Immature natural killer cell (primary cell): ENCODE results near the gene PIERCE2. TPM values are rescaled to one million over a fixed set of nuclear protein-coding genes. Genes with fewer than 3 reads are reported as not detected.
A peak's percentile ranks its signal among the peaks of the same experiment; 100 is the strongest.

Source experiments
- DNase-seq, 3 donors: peaks; one replicate each; pipeline ENCODE4 v3.0.0; 2022; ENCODE audit warnings: mixed read lengths in 1 of 3
- H3K27ac Mint-ChIP-seq, 6 donors: one replicate each; pipeline ENCODE4 v1.8.0; 2020; ENCODE audit warnings: mixed read lengths in 6 of 6, mild to moderate bottlenecking in 5 of 6, inconsistent platforms in 4 of 6, moderate library complexity in 3 of 6
- H3K27me3 Mint-ChIP-seq, 3 donors: one replicate each; pipeline ENCODE4 v1.8.0; 2020 to 2021; ENCODE audit warnings: low read depth in 3 of 3, mild to moderate bottlenecking in 3 of 3, mixed read lengths in 3 of 3, moderate library complexity in 3 of 3, inconsistent platforms in 1 of 3
- H3K36me3 Mint-ChIP-seq, 3 donors: one replicate each; pipeline ENCODE4 v1.8.0; 2020; ENCODE audit warnings: mixed read lengths in 3 of 3, inconsistent platforms in 2 of 3, mild to moderate bottlenecking in 2 of 3
- H3K4me1 Mint-ChIP-seq, 2 donors: one replicate each; pipeline ENCODE4 v1.8.0; 2020; ENCODE audit warnings: inconsistent platforms in 2 of 2, mild to moderate bottlenecking in 2 of 2, mixed read lengths in 2 of 2, moderate library complexity in 1 of 2
- H3K4me3 Mint-ChIP-seq, 5 donors: one replicate each; pipeline ENCODE4 v1.8.0; 2020; ENCODE audit warnings: mild to moderate bottlenecking in 5 of 5, mixed read lengths in 5 of 5, inconsistent platforms in 3 of 5, moderate library complexity in 3 of 5
- H3K9me3 Mint-ChIP-seq, 6 donors: one replicate each; pipeline ENCODE4 v1.8.0; 2020; ENCODE audit warnings: mild to moderate bottlenecking in 6 of 6, mixed read lengths in 6 of 6, inconsistent platforms in 4 of 6, moderate library complexity in 3 of 6
- polyA plus RNA-seq, 3 donors: library from polyadenylated mRNA; unstranded; fragments of 300-500 nt; fragmentation: Illumina TruSeq; gene quantifications; one replicate each; pipeline ENCODE4 v1.2.3, GENCODE V29; 2021

The PIERCE2 gene
- polyA plus RNA-seq: 1 to 10 TPM in 1 of 3 donors, not detected in 2; 1.0 TPM

GRCh38 chr15:55408012-55408928 lies at the start of gene PIERCE2, which contains the start of gene CCPG1:
TSS of gene PIERCE2 (plus strand) at chr15:55408495. CDS start at chr15:55408769, 274 bp downstream.
TSS of gene CCPG1 (minus strand) at chr15:55408359. CDS start at chr15:55389424, 18,935 bp downstream.
- peaks cover 29 to 33% of the 10 kb centered on the region in 2 donors for H3K4me1 Mint-ChIP-seq
- peak; percentile 93 to 95 (median 93) for DNase-seq
- no peaks in the 10 kb centered on the region for H3K36me3 Mint-ChIP-seq
- peaks cover 7 to 11% (median 7%) of the 10 kb centered on the region in 3 donors for H3K27me3 Mint-ChIP-seq
- peak within 1 kb of the TSS; percentile 93 to 99 (median 98) for H3K27ac Mint-ChIP-seq
- H3K4me3 Mint-ChIP-seq: peak within 1 kb of the TSS; percentile 93 to 96 (median 94)
- no peaks in the 10 kb centered on the region for H3K9me3 Mint-ChIP-seq

GRCh38 chr15:55360256-55360655 lies 48.0 kb upstream of the PIERCE2 start:
- peaks cover 0 to 40% (median 28%) of the 10 kb centered on the region in 3 donors for H3K36me3 Mint-ChIP-seq
- H3K27me3 Mint-ChIP-seq: no peaks in the 10 kb centered on the region
- H3K4me1 Mint-ChIP-seq: no peaks in the 10 kb centered on the region
- no peak for DNase-seq
- H3K9me3 Mint-ChIP-seq: no peaks in the 10 kb centered on the region
- peak overlapping the region in 3 of 6 donors; percentile 6 to 87 (median 45) for H3K27ac Mint-ChIP-seq
- H3K4me3 Mint-ChIP-seq: no peak overlapping the region

- no peaks in the 10 kb centered on the region for H3K4me1 Mint-ChIP-seq
Observed at GRCh38 chr15:55361048-55361447, 47.2 kb upstream of the PIERCE2 start.

GRCh38 chr15:55362641-55363040 lies 45.7 kb upstream of the PIERCE2 start:
- Mint-ChIP-seq H3K27me3 (no peaks in the 10 kb centered on the region), H3K4me3 (no peak overlapping the region), H3K36me3 (peaks cover under 1 to 31% (median 16%) of the 10 kb centered on the region in 3 donors), H3K9me3 (no peaks in the 10 kb centered on the region), H3K4me1 (no peaks in the 10 kb centered on the region), H3K27ac (peak overlapping the region in 1 of 6 donors; percentile 61)
- DNase-seq: no peak

More at GRCh38 chr15:55361048-55361447, 47.2 kb upstream of the PIERCE2 start:
- H3K36me3 Mint-ChIP-seq: peaks cover 0 to 37% (median 24%) of the 10 kb centered on the region in 3 donors
- H3K4me3 Mint-ChIP-seq: no peak overlapping the region
- DNase-seq: no peak
- H3K9me3 Mint-ChIP-seq: no peaks in the 10 kb centered on the region
- no peak overlapping the region for H3K27ac Mint-ChIP-seq
- no peaks in the 10 kb centered on the region for H3K27me3 Mint-ChIP-seq

- Mint-ChIP-seq H3K4me3 (no peak overlapping the region), H3K27ac (no peak overlapping the region), H3K4me1 (no peaks in the 10 kb centered on the region), H3K27me3 (no peaks in the 10 kb centered on the region), H3K36me3 (peaks cover 4 to 29% (median 8%) of the 10 kb centered on the region in 3 donors), H3K9me3 (no peaks in the 10 kb centered on the region)
- no peak for DNase-seq
Observed at GRCh38 chr15:55366981-55367380, 41.3 kb upstream of the PIERCE2 start.

GRCh38 chr15:55372701-55373440 lies 35.4 kb upstream of the PIERCE2 start:
- Mint-ChIP-seq H3K4me1 (peaks cover 0 to 7% of the 10 kb centered on the region in 2 donors), H3K36me3 (peaks cover 17 to 30% (median 22%) of the 10 kb centered on the region in 3 donors)

GRCh38 chr15:55379095-55379494 lies 29.2 kb upstream of the PIERCE2 start:
- no peaks in the 10 kb centered on the region for H3K9me3 Mint-ChIP-seq
- no peaks in the 10 kb centered on the region for H3K27me3 Mint-ChIP-seq
- peaks cover 27 to 36% (median 33%) of the 10 kb centered on the region in 3 donors for H3K36me3 Mint-ChIP-seq
- H3K4me3 Mint-ChIP-seq: no peak overlapping the region
- H3K4me1 Mint-ChIP-seq: no peaks in the 10 kb centered on the region
- DNase-seq: no peak
- no peak overlapping the region for H3K27ac Mint-ChIP-seq

More at GRCh38 chr15:55372701-55373440, 35.4 kb upstream of the PIERCE2 start:
- Mint-ChIP-seq H3K9me3 (no peaks in the 10 kb centered on the region), H3K27ac (peak overlapping the region in 3 of 6 donors; percentile 11 to 60 (median 45)), H3K27me3 (no peaks in the 10 kb centered on the region), H3K4me3 (no peak overlapping the region)
- DNase-seq: no peak

- H3K27me3 Mint-ChIP-seq: no peaks in the 10 kb centered on the region
- DNase-seq: no peak
- no peaks in the 10 kb centered on the region for H3K4me1 Mint-ChIP-seq
- no peaks in the 10 kb centered on the region for H3K9me3 Mint-ChIP-seq
- no peak overlapping the region for H3K4me3 Mint-ChIP-seq
- H3K27ac Mint-ChIP-seq: no peak overlapping the region
- H3K36me3 Mint-ChIP-seq: peaks cover 22 to 27% (median 25%) of the 10 kb centered on the region in 3 donors
Observed at GRCh38 chr15:55381595-55381994, 26.7 kb upstream of the PIERCE2 start.

- no peak overlapping the region for H3K4me3 Mint-ChIP-seq
- no peaks in the 10 kb centered on the region for H3K27me3 Mint-ChIP-seq
- H3K4me1 Mint-ChIP-seq: peaks cover 0 to 2% of the 10 kb centered on the region in 2 donors
- DNase-seq: no peak
- peak overlapping the region in 2 of 6 donors; percentile 26 to 34 for H3K27ac Mint-ChIP-seq
- peaks cover 22 to 29% (median 27%) of the 10 kb centered on the region in 3 donors for H3K36me3 Mint-ChIP-seq
- H3K9me3 Mint-ChIP-seq: no peaks in the 10 kb centered on the region
Observed at GRCh38 chr15:55383687-55384086, 24.6 kb upstream of the PIERCE2 start.

GRCh38 chr15:55387027-55387426 lies 21.3 kb upstream of the PIERCE2 start:
- H3K36me3 Mint-ChIP-seq: peaks cover 17 to 25% (median 21%) of the 10 kb centered on the region in 3 donors
- no peak for DNase-seq
- no peaks in the 10 kb centered on the region for H3K9me3 Mint-ChIP-seq
- no peaks in the 10 kb centered on the region for H3K27me3 Mint-ChIP-seq
- H3K4me1 Mint-ChIP-seq: peaks cover 4 to 15% of the 10 kb centered on the region in 2 donors
- peak overlapping the region in 2 of 6 donors; percentile 46 to 51 for H3K27ac Mint-ChIP-seq
- H3K4me3 Mint-ChIP-seq: no peak overlapping the region

- no peak overlapping the region for H3K4me3 Mint-ChIP-seq
- peaks cover 5 to 10% (median 8%) of the 10 kb centered on the region in 3 donors for H3K36me3 Mint-ChIP-seq
- H3K4me1 Mint-ChIP-seq: peaks cover 8 to 25% of the 10 kb centered on the region in 2 donors
- peak overlapping the region in 4 of 6 donors; percentile 14 to 42 (median 32) for H3K27ac Mint-ChIP-seq
- no peak for DNase-seq
- H3K9me3 Mint-ChIP-seq: no peaks in the 10 kb centered on the region
- H3K27me3 Mint-ChIP-seq: no peaks in the 10 kb centered on the region
Observed at GRCh38 chr15:55389264-55389607, 19.1 kb upstream of the PIERCE2 start.

GRCh38 chr15:55394694-55395093 lies 13.6 kb upstream of the PIERCE2 start:
- peak overlapping the region in 1 of 6 donors; percentile 31 for H3K27ac Mint-ChIP-seq

GRCh38 chr15:55398243-55398642 lies 10.1 kb upstream of the PIERCE2 start:
- no peak for DNase-seq
- Mint-ChIP-seq H3K27me3 (peaks cover 0 to 4% (median 0%) of the 10 kb centered on the region in 3 donors), H3K9me3 (no peaks in the 10 kb centered on the region), H3K4me3 (no peak overlapping the region), H3K36me3 (peaks cover 3 to 11% (median 11%) of the 10 kb centered on the region in 3 donors), H3K27ac (peak overlapping the region in 1 of 6 donors; percentile 30), H3K4me1 (peaks cover 36 to 76% of the 10 kb centered on the region in 2 donors)

More at GRCh38 chr15:55394694-55395093, 13.6 kb upstream of the PIERCE2 start:
- DNase-seq: no peak
- peaks cover 14 to 59% of the 10 kb centered on the region in 2 donors for H3K4me1 Mint-ChIP-seq
- H3K36me3 Mint-ChIP-seq: peaks cover 3 to 11% (median 8%) of the 10 kb centered on the region in 3 donors
- H3K27me3 Mint-ChIP-seq: peaks cover 0 to 4% (median 0%) of the 10 kb centered on the region in 3 donors
- no peak overlapping the region for H3K4me3 Mint-ChIP-seq
- H3K9me3 Mint-ChIP-seq: no peaks in the 10 kb centered on the region
